A549 (cell line): Measurements from ENCODE around the gene CLMN. TPM values are rescaled to one million over a fixed set of nuclear protein-coding genes. Genes with fewer than 3 reads are reported as not detected.

Source experiments
- ATAC-seq, 2 experiments: fragments of 200-7000 bp in 1 of 2; fragments of >200 bp in 1 of 2; cut with Nextera tagmentation in 1 of 2; cut with Tn5 transposase in 1 of 2; 3 replicates each; pipeline versions ENCODE4 v1.8.0 to v1.9.1; 2018 to 2020; ENCODE audit warnings: mild to moderate bottlenecking in 1 of 2, moderate library complexity in 1 of 2
- CTCF ChIA-PET: fragments of 300-600 bp; sonication (Branson Sonifier 250); formaldehyde crosslinking; extraction: SDS; loops from one replicate; lab custom pipeline; 2021; ENCODE audit warnings: antibody characterized with exemption, inconsistent platforms; lab: Yijun Ruan, JAX
- POLR2A ChIA-PET: fragments of 350-600 bp; formaldehyde crosslinking; extraction: SDS; loops from one replicate; lab custom pipeline; 2021; ENCODE audit warnings: antibody characterized with exemption, inconsistent platforms; lab: Yijun Ruan, JAX
- DNase-seq, 2 experiments: peaks; one replicate each; pipeline versions ENCODE4 v3.0.0 to v3.0.0-alpha.2; 2011 to 2016; ENCODE audit warnings: low read depth in 1 of 2, low spot score in 1 of 2
- FAIRE-seq: peaks from 2 replicates; lab custom pipeline; 2011; peaks lifted over from hg19 to GRCh38; lab: Jason Lieb, UNC
- H3K27ac ChIP-seq, 2 experiments: fragments of >200 bp; sonication (Bioruptor Twin); formaldehyde crosslinking; 3 replicates each; pipeline ENCODE4 v1.5.1; 2016 to 2017
- H3K4me1 ChIP-seq: fragments of >200 bp; sonication (Bioruptor Twin); formaldehyde crosslinking; 3 replicates; pipeline ENCODE4 v1.6.1; 2016
- H3K4me2 ChIP-seq: fragments of >200 bp; sonication (Bioruptor Twin); formaldehyde crosslinking; 3 replicates; pipeline ENCODE4 v1.6.1; 2016
- H3K4me3 ChIP-seq: fragments of >200 bp; sonication (Bioruptor Twin); formaldehyde crosslinking; 3 replicates; pipeline ENCODE4 v1.5.1; 2016
- H3K9me3 ChIP-seq: fragments of >200 bp; sonication (Bioruptor Twin); formaldehyde crosslinking; 3 replicates; pipeline ENCODE4 v1.6.1; 2016
- CBX2 ChIP-seq: fragments of 200-600 bp; sonication (generic); IDR thresholded peaks from 2 replicates; pipeline ENCODE4 v1.6.1; 2016; ENCODE audit warnings: low read depth, mild to moderate bottlenecking, borderline replicate concordance
- CEBPB ChIP-seq, 2 experiments: fragments of >200 bp in 1 of 2; sonication (Bioruptor Twin) in 1 of 2; formaldehyde crosslinking in 1 of 2; IDR thresholded peaks; 2 replicates each; pipeline ENCODE4 v1.6.1; 2012 to 2016
- CHD2 ChIP-seq: fragments of 150-350 bp; IDR thresholded peaks from 2 replicates; pipeline ENCODE4 v1.6.1; 2014; ENCODE audit warnings: low read length; ENCODE audit not compliant: partially characterized antibody
- CHD4 ChIP-seq: fragments of 200-600 bp; sonication (generic); IDR thresholded peaks from 2 replicates; pipeline ENCODE4 v1.6.1; 2016; ENCODE audit warnings: antibody characterized with exemption, mild to moderate bottlenecking, borderline replicate concordance
- FOSB ChIP-seq: fragments of 250-450 bp; sonication (Bioruptor Pico); IDR thresholded peaks from 2 replicates; pipeline ENCODE4 v1.5.0; 2020; ENCODE audit warnings: mild to moderate bottlenecking, moderate library complexity
- FOXS1 ChIP-seq: fragments of 250-450 bp; sonication (Bioruptor Pico); IDR thresholded peaks from 2 replicates; pipeline ENCODE4 v1.5.0; 2020; ENCODE audit warnings: mild to moderate bottlenecking, moderate library complexity
- GATA3 ChIP-seq: IDR thresholded peaks from 2 replicates; pipeline ENCODE4 v1.6.1; 2012; ENCODE audit warnings: borderline replicate concordance
- JUN ChIP-seq, 2 experiments: fragments of >200 bp; sonication (Bioruptor Twin); formaldehyde crosslinking; IDR thresholded peaks; 2 replicates in 1 of 2; 3 replicates in 1 of 2; pipeline ENCODE4 v1.6.1; 2016 to 2017
- NFE2L2 ChIP-seq: fragments of 150-350 bp; conservative IDR thresholded peaks from 2 replicates; pipeline ENCODE4 v1.6.1; 2014; ENCODE audit warnings: low read length
- NPAS2 ChIP-seq: fragments of 250-450 bp; sonication (Bioruptor Pico); IDR thresholded peaks from 2 replicates; pipeline ENCODE4 v1.8.0; 2022; ENCODE audit warnings: mild to moderate bottlenecking, moderate library complexity, borderline replicate concordance
- NR3C1 ChIP-seq: fragments of >200 bp; sonication (Bioruptor Twin); formaldehyde crosslinking; IDR thresholded peaks from 3 replicates; pipeline ENCODE4 v1.6.1; 2017
- PHF8 ChIP-seq: fragments of 200-600 bp; sonication (generic); IDR thresholded peaks from 2 replicates; pipeline ENCODE4 v1.6.1; 2016; ENCODE audit warnings: low read depth, mild to moderate bottlenecking, antibody characterized with exemption, moderate library complexity, borderline replicate concordance
- POLR2AphosphoS2 ChIP-seq: conservative IDR thresholded peaks from 2 replicates; pipeline ENCODE4 v1.6.1; 2012; ENCODE audit warnings: low read length, improper control_type of control experiment, inconsistent platforms
- RARB ChIP-seq: fragments of 250-450 bp; sonication (Bioruptor Pico); IDR thresholded peaks from 2 replicates; pipeline ENCODE4 v1.8.0; 2021; ENCODE audit warnings: mild to moderate bottlenecking, moderate library complexity
- RFX5 ChIP-seq: fragments of 450-650 bp; IDR thresholded peaks from 2 replicates; pipeline ENCODE4 v1.7.1; 2014; ENCODE audit warnings: antibody characterized with exemption, mild to moderate bottlenecking, moderate library complexity
- RNF2 ChIP-seq: fragments of 200-600 bp; sonication (generic); IDR thresholded peaks from 2 replicates; pipeline ENCODE4 v1.6.1; 2016; ENCODE audit warnings: low read depth, mild to moderate bottlenecking, antibody characterized with exemption, moderate library complexity, borderline replicate concordance
- SMC3 ChIP-seq: fragments of >200 bp; sonication (Bioruptor Twin); formaldehyde crosslinking; IDR thresholded peaks from 3 replicates; pipeline ENCODE4 v1.6.1; 2018; ENCODE audit warnings: inconsistent platforms
- TFCP2L1 ChIP-seq: fragments of 250-450 bp; sonication (Bioruptor Pico); IDR thresholded peaks from 2 replicates; pipeline ENCODE4 v1.5.0; 2021; ENCODE audit warnings: mild to moderate bottlenecking
- ZNF302 ChIP-seq: fragments of 250-450 bp; sonication (Bioruptor Pico); IDR thresholded peaks from 2 replicates; pipeline ENCODE4 v1.9.0; 2021; ENCODE audit warnings: inconsistent platforms, mild to moderate bottlenecking, moderate library complexity
- ZSCAN20 ChIP-seq: fragments of 250-450 bp; sonication (Bioruptor Pico); IDR thresholded peaks from 2 replicates; pipeline ENCODE4 v1.8.0; 2022; ENCODE audit warnings: mild to moderate bottlenecking, moderate library complexity
- WGBS: methylation state at CpG from one replicate; pipeline ENCODE4 v1.1.6; 2017; ENCODE audit errors: missing lambda C conversion rate; 5-methylcytosine and 5-hydroxymethylcytosine counted together
- polyA plus RNA-seq, 4 experiments: library from polyadenylated mRNA; depleted of rRNA in 3 of 4; stranded (reverse); fragments of >200 nt; fragmentation: RNase III in 1 of 4; extraction: RNeasy Plus Mini Kit Qiagen cat#74134 plus additional on column Dnase treatment in 1 of 4; gene quantifications; 2 replicates in 3 of 4; 3 replicates in 1 of 4; pipeline ENCODE4 v1.2.3, GENCODE V29; 2011 to 2017
- TF ChIP-seq, protein P1 (sequence below): fragments of 200-600 bp; sonication (generic); IDR thresholded peaks from 2 replicates; pipeline ENCODE4 v1.6.1; 2016; ENCODE audit warnings: antibody characterized with exemption, mild to moderate bottlenecking, moderate library complexity
- TF ChIP-seq, protein P2 (sequence below): IDR thresholded peaks from 2 replicates; pipeline ENCODE4 v1.6.1; 2012
- TF ChIP-seq, protein P3 (sequence below): fragments of >200 bp; sonication (Bioruptor Twin); formaldehyde crosslinking; IDR thresholded peaks from 3 replicates; pipeline ENCODE4 v1.6.1; 2016
- TF ChIP-seq, protein P4 (sequence below): IDR thresholded peaks from 2 replicates; pipeline ENCODE4 v1.6.1; 2012
- TF ChIP-seq, protein P5 (sequence below): IDR thresholded peaks from 2 replicates; pipeline ENCODE4 v1.6.1; 2012; ENCODE audit warnings: low read depth, borderline replicate concordance
- TF ChIP-seq, protein P6 (sequence below): fragments of >200 bp; sonication (Bioruptor Twin); formaldehyde crosslinking; IDR thresholded peaks from 2 replicates; pipeline ENCODE4 v1.6.1; 2016

Gene CLMN
- polyA plus RNA-seq, 2 of the 4 experiments (the other 2 are of a cell fraction), result 2.9 to 10.6 TPM

DNA sequence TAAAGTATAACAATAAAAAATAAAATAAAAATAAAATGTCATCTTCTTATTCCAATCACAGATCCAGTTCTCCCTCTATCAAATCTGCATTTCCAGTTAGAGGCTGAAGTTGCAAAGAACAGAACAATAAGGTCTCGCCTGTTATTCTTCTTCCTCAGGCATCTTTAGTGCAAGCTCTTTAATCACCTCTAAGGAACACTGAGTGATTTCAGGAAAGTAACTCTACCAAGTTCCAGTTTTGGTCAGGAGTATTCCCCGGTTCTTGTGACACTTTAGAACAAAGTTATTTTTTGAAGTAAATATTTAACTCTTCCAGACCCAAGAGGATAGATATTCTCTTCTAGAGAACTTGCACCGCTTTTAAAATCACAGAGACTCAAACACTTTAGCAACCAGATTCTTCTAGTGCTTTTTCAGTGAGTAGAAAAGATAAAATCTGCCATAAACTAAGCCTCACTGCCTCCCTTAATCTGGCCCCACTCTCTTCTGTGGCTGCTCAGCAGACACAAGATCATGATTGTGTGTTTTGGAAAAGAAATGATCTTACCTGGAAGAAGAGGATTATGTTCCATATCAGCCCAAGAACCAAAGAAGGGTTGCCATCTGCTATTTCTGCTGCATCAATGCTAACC lies 104.5 kb downstream of the CLMN start (continued):
- TF ChIP-seq, protein P1, sequence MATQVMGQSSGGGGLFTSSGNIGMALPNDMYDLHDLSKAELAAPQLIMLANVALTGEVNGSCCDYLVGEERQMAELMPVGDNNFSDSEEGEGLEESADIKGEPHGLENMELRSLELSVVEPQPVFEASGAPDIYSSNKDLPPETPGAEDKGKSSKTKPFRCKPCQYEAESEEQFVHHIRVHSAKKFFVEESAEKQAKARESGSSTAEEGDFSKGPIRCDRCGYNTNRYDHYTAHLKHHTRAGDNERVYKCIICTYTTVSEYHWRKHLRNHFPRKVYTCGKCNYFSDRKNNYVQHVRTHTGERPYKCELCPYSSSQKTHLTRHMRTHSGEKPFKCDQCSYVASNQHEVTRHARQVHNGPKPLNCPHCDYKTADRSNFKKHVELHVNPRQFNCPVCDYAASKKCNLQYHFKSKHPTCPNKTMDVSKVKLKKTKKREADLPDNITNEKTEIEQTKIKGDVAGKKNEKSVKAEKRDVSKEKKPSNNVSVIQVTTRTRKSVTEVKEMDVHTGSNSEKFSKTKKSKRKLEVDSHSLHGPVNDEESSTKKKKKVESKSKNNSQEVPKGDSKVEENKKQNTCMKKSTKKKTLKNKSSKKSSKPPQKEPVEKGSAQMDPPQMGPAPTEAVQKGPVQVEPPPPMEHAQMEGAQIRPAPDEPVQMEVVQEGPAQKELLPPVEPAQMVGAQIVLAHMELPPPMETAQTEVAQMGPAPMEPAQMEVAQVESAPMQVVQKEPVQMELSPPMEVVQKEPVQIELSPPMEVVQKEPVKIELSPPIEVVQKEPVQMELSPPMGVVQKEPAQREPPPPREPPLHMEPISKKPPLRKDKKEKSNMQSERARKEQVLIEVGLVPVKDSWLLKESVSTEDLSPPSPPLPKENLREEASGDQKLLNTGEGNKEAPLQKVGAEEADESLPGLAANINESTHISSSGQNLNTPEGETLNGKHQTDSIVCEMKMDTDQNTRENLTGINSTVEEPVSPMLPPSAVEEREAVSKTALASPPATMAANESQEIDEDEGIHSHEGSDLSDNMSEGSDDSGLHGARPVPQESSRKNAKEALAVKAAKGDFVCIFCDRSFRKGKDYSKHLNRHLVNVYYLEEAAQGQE, result no peak
- no peak for TF ChIP-seq GATA3
- TF ChIP-seq CBX2, result no peak
- TF ChIP-seq RFX5, result no peak
- no peak for TF ChIP-seq RNF2
- TF ChIP-seq, protein P2, sequence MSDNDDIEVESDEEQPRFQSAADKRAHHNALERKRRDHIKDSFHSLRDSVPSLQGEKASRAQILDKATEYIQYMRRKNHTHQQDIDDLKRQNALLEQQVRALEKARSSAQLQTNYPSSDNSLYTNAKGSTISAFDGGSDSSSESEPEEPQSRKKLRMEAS, result no peak
- TF ChIP-seq FOXS1 (CRISPR knock-in tag), result no peak
- no peak for TF ChIP-seq NR3C1
- no peak for TF ChIP-seq CEBPB (IDR thresholded peaks at IDR 0.05)
- TF ChIP-seq, all 56 proteins: peak for 0

DNA sequence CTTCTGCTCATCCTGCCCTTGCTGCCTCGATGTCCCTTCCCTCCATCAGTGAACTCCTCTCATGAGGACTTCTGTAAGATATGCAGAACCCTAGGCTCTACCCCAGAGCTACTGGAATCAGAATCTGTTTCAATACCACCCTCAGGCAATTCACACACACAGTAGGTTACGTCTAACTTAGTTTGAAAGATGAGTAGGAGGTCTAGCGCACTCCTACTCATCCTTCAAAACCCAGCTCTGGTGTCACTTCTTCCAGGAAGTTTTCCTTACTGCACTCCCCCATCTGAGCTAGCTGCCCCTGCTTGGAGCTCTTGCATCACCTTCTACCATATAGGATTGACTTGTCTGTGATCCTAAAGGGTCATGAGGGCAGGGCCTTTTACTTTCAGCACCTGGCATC lies 105.9 kb downstream of the CLMN start:
- no peak overlapping the region for H3K4me2 ChIP-seq
- ChIA-PET CTCF (interaction anchor here (0.9 kb wide), 1 partner anchor 10 kb away, joined by 3 read pairs; no protein-coding TSS in a partner anchor), POLR2A (no interaction called here)

DNA sequence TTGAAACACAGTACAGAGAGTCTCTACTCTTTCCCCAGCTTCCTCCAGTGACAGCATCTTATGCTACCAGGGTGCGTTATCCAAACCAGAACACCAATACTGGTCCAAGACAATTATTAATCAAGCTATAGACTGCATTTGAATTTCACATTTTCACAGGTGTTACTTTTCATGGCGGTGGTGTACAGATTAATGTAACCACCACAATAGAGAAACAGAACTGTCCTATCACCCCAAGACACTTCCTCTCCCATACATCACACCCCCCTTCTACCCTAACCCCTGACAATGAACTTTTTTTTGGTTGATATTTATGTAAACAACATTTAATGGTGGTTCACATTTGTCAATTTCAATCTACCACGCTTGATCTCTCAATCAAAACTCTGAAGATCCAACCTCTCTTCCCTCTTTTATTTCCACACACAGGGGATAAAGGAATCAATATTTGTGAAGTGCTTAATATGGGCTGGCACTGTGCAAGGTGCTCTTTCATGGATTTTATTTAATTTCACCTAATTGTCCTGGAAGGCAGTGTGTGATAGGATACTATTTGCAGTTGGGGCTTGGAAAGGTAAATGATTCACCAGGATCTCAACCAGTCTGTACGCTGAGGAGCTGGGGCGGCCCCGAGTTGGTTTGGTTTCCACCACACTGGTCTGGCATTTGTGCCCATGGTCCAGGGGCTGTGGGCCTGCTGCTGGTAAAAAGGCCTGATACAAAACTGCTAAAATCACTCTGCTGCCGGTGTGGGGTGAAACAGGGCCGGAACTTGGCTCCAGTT lies 107.8 kb downstream of the CLMN start:
- POLR2A ChIA-PET, result no interaction called here
- no peak for FAIRE-seq
- no peak overlapping the region for H3K27ac ChIP-seq
- no peak for DNase-seq
- CTCF ChIA-PET, result no interaction called here
- WGBS, result 88% methylated on average over 8 of the region's 8 CpGs
- no peaks in the 10 kb centered on the region for H3K9me3 ChIP-seq
- no peak for ATAC-seq
- no peak overlapping the region for H3K4me3 ChIP-seq
- H3K4me1 ChIP-seq, result no peaks in the 10 kb centered on the region
- no peak overlapping the region for H3K4me2 ChIP-seq
- TF ChIP-seq, protein P3, sequence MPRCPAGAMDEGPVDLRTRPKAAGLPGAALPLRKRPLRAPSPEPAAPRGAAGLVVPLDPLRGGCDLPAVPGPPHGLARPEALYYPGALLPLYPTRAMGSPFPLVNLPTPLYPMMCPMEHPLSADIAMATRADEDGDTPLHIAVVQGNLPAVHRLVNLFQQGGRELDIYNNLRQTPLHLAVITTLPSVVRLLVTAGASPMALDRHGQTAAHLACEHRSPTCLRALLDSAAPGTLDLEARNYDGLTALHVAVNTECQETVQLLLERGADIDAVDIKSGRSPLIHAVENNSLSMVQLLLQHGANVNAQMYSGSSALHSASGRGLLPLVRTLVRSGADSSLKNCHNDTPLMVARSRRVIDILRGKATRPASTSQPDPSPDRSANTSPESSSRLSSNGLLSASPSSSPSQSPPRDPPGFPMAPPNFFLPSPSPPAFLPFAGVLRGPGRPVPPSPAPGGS, result no peak
- no peak for TF ChIP-seq CHD4
- no peak for TF ChIP-seq NPAS2 (CRISPR knock-in tag)
- no peak for TF ChIP-seq ZNF302 (CRISPR knock-in tag)
- TF ChIP-seq RARB (CRISPR knock-in tag), result no peak
- no peak for TF ChIP-seq SMC3
- TF ChIP-seq, protein P4, sequence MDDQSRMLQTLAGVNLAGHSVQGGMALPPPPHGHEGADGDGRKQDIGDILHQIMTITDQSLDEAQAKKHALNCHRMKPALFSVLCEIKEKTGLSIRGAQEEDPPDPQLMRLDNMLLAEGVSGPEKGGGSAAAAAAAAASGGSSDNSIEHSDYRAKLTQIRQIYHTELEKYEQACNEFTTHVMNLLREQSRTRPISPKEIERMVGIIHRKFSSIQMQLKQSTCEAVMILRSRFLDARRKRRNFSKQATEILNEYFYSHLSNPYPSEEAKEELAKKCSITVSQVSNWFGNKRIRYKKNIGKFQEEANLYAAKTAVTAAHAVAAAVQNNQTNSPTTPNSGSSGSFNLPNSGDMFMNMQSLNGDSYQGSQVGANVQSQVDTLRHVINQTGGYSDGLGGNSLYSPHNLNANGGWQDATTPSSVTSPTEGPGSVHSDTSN, result no peak
- TF ChIP-seq, protein P5, sequence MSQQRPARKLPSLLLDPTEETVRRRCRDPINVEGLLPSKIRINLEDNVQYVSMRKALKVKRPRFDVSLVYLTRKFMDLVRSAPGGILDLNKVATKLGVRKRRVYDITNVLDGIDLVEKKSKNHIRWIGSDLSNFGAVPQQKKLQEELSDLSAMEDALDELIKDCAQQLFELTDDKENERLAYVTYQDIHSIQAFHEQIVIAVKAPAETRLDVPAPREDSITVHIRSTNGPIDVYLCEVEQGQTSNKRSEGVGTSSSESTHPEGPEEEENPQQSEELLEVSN, result no peak
- TF ChIP-seq PHF8, result no peak
- TF ChIP-seq TFCP2L1 (CRISPR knock-in tag), result no peak
- no peak for TF ChIP-seq FOXS1 (CRISPR knock-in tag)
- TF ChIP-seq, protein P6, sequence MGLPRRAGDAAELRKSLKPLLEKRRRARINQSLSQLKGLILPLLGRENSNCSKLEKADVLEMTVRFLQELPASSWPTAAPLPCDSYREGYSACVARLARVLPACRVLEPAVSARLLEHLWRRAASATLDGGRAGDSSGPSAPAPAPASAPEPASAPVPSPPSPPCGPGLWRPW, result no peak
- TF ChIP-seq FOSB, result no peak
- TF ChIP-seq CEBPB (IDR thresholded peaks at IDR 0.05), result no peak
- no peak for TF ChIP-seq ZSCAN20 (CRISPR knock-in tag)
- TF ChIP-seq CBX2, result no peak
- no peak for TF ChIP-seq NFE2L2

More for the DNA sequence above, 105.9 kb downstream of the CLMN start:
- no peak overlapping the region for H3K27ac ChIP-seq
- H3K4me3 ChIP-seq, result no peak overlapping the region
- DNase-seq, result no peak
- FAIRE-seq, result no peak
- WGBS, result 93% methylated on average over 3 of the region's 3 CpGs
- TF ChIP-seq, protein P4, result no peak
- TF ChIP-seq JUN (IDR thresholded peaks at IDR 0.05), result no peak
- TF ChIP-seq SMC3, result no peak
- no peak for TF ChIP-seq POLR2AphosphoS2
- no peak for TF ChIP-seq CHD2
- ATAC-seq, result no peak
- no peaks in the 10 kb centered on the region for H3K4me1 ChIP-seq
- no peaks in the 10 kb centered on the region for H3K9me3 ChIP-seq
